Thyroid gland (tissue), 4 donors: ENCODE results near the gene FITM1. TPM values are rescaled to one million over a fixed set of nuclear protein-coding genes. Genes with fewer than 3 reads are reported as not detected.

Experiments
- DNase-seq, 2 donors: peaks; one replicate each; pipeline ENCODE4 v3.0.0-alpha.2; 2019
- H3K27ac ChIP-seq, 3 donors: fragments of 200-600 bp; sonication (generic); 1 replicate in 2 of 3; 2 replicates in 1 of 3; pipeline ENCODE4 v1.5.1; 2016 to 2019; ENCODE audit warnings: mild to moderate bottlenecking in 1 of 3, moderate library complexity in 1 of 3
- H3K27me3 ChIP-seq: fragments of 200-600 bp; sonication (generic); one replicate; pipeline ENCODE4 v1.5.1; 2019
- H3K36me3 ChIP-seq, 2 donors: fragments of 200-600 bp; sonication (generic); one replicate each; pipeline ENCODE4 v1.5.1; 2016 to 2019
- H3K4me1 ChIP-seq, 2 donors: fragments of 200-600 bp; sonication (generic); one replicate each; pipeline ENCODE4 v1.5.1; 2017 to 2019
- H3K4me3 ChIP-seq, 3 donors: fragments of 200-600 bp; sonication (generic); replicated peaks in 1 of 3; 1 replicate in 2 of 3; 2 replicates in 1 of 3; pipeline ENCODE4 v1.5.1; 2016; ENCODE audit warnings: mild to moderate bottlenecking in 1 of 3
- H3K9me3 ChIP-seq: fragments of 200-600 bp; sonication (generic); one replicate; pipeline ENCODE4 v1.5.1; 2017
- POLR2A ChIP-seq, 2 donors: fragments of 450-650 bp; IDR thresholded peaks; one replicate each; pipeline ENCODE4 v1.6.1; 2017; ENCODE audit warnings: antibody characterized with exemption in 2 of 2, mild to moderate bottlenecking in 2 of 2, moderate library complexity in 1 of 2
- WGBS, 2 donors: methylation state at CpG; one replicate each; pipeline ENCODE4 v1.1.5; 2017; 5-methylcytosine and 5-hydroxymethylcytosine counted together
- intact Hi-C: fragments of 100-400 bp; cut with DNase I; formaldehyde crosslinking; loops from one replicate; pipeline ENCODE4 v1.15.1; 2023
- total RNA-seq, 4 donors: library from RNA; depleted of rRNA; stranded (reverse); fragments of >200 nt; gene quantifications; one replicate each; pipeline ENCODE4 v1.2.3, GENCODE V29; 2016
- TF ChIP-seq, protein P1 (sequence below), 6 experiments: fragments of 200-600 bp in 3 of 6; fragments of 450-650 bp in 3 of 6; sonication (generic) in 3 of 6; IDR thresholded peaks; one replicate each; pipeline ENCODE4 v1.5.1; 2016 to 2019; ENCODE audit warnings: antibody characterized with exemption in 6 of 6, mild to moderate bottlenecking in 2 of 6, inconsistent platforms in 1 of 6, moderate library complexity in 1 of 6

The FITM1 gene
- total RNA-seq, 4 donors from 2014 or later = 0.63 to 3.5 (median 2.7) TPM; not detected in 1

DNA sequence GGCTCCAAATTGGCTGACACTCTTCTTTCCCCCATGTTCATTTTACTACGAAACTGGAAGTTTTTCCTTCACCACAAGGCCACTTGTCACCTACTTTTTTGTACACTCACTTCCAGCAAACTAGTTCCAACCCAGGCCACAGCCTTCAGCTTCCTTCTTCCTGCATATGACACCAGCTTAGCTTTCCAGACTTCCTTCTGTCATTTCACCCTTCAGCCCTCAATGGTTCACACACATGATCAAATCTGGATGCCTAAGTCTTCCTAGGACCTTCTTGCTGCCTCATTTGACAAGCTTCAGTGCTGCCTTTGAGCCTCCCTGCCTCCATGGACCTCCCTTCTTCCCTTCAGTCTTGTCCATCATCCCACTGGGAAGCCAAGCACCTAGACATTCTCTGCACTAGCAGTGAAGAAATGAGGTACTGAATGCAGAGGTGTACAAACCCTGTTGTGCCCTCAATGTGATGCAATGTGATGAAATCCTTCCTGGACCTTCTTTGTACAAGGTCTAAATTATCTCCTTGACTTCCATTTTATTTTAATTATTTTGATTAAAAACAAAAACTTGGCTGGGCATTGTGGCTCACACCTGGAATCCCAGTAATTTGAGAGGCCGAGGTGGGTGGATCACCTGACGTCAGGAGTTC, 37.1 kb downstream of the FITM1 start:
- no peak overlapping the region for H3K4me3 ChIP-seq
- peaks cover 12% of the 10 kb centered on the region in 2 donors for H3K4me1 ChIP-seq
- H3K27ac ChIP-seq = no peak overlapping the region
- DNase-seq = no peak
- 91 to 96% methylated on average over 3 of the region's 3 CpGs for WGBS, 2 donors
- no peaks in the 10 kb centered on the region for H3K9me3 ChIP-seq
- H3K27me3 ChIP-seq = no peaks in the 10 kb centered on the region
- intact Hi-C loops = no loop called here
- H3K36me3 ChIP-seq = peaks cover 38 to 40% of the 10 kb centered on the region in 2 donors
- TF ChIP-seq, protein P1, sequence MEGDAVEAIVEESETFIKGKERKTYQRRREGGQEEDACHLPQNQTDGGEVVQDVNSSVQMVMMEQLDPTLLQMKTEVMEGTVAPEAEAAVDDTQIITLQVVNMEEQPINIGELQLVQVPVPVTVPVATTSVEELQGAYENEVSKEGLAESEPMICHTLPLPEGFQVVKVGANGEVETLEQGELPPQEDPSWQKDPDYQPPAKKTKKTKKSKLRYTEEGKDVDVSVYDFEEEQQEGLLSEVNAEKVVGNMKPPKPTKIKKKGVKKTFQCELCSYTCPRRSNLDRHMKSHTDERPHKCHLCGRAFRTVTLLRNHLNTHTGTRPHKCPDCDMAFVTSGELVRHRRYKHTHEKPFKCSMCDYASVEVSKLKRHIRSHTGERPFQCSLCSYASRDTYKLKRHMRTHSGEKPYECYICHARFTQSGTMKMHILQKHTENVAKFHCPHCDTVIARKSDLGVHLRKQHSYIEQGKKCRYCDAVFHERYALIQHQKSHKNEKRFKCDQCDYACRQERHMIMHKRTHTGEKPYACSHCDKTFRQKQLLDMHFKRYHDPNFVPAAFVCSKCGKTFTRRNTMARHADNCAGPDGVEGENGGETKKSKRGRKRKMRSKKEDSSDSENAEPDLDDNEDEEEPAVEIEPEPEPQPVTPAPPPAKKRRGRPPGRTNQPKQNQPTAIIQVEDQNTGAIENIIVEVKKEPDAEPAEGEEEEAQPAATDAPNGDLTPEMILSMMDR (IDR thresholded peaks at IDR 0.05) = no peak
- no peak for TF ChIP-seq POLR2A (IDR thresholded peaks at IDR 0.05)

GRCh38 chr14:24171422-24172260, 41.2 kb downstream of the FITM1 start, which contains the start of gene REC8:
TSS of gene REC8 (plus strand) at chr14:24172080. CDS start at chr14:24172553, 473 bp downstream.
- Histone ChIP-seq H3K4me3 (peak within 1 kb of the TSS in 1 of 3 donors; percentile 6), H3K36me3 (peaks cover 3% of the 10 kb centered on the region in 2 donors), H3K9me3 (no peaks in the 10 kb centered on the region), H3K27me3 (no peaks in the 10 kb centered on the region), H3K4me1 (peaks cover 3 to 5% of the 10 kb centered on the region in 2 donors), H3K27ac (no peak within 1 kb of the TSS)
- no peak for TF ChIP-seq POLR2A (IDR thresholded peaks at IDR 0.05)
- TF ChIP-seq, protein P1 (IDR thresholded peaks at IDR 0.05) = no peak
- intact Hi-C loops = no loop called here
- 16 to 22% methylated on average over 38 to 49 of the region's 63 CpGs for WGBS, 2 donors
- DNase-seq = peak; percentile 77 to 88

- peak overlapping the region in 1 of 3 donors; percentile 6 for H3K4me3 ChIP-seq
- no peak overlapping the region for H3K27ac ChIP-seq
- no peak for TF ChIP-seq POLR2A (IDR thresholded peaks at IDR 0.05)
- TF ChIP-seq, protein P1 (IDR thresholded peaks at IDR 0.05) = no peak
- peak in 1 of 2 donors; percentile 6 for DNase-seq
- no peaks in the 10 kb centered on the region for H3K9me3 ChIP-seq
- no peaks in the 10 kb centered on the region for H3K36me3 ChIP-seq
- intact Hi-C loops = no loop called here
- WGBS, 2 donors = 33 to 41% methylated on average over 25 to 30 of the region's 30 CpGs
- no peaks in the 10 kb centered on the region for H3K27me3 ChIP-seq
- peaks cover 3 to 5% of the 10 kb centered on the region in 2 donors for H3K4me1 ChIP-seq
These were observed 41.9 kb downstream of the FITM1 start for GRCh38 chr14:24172261-24172860.

DNA sequence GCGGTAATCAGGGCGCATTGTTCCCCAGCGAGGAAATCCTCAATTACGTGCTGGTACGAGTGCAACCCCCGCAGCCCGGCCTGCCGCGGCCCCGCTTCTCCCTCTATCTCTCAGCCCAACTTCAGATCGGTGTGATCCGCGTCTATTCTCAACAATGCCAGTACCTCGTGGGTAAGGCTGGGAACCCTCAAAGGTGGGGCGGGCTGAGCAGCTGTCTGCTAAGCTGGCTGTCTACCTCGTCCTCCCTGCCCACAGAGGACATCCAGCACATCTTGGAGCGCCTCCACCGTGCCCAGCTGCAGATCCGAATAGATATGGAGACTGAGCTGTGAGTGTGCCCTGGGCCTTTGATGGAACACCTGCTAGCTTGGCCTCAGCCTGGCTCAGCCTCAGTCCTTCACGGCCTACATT, 42.4 kb downstream of the FITM1 start:
- no peak for TF ChIP-seq POLR2A (IDR thresholded peaks at IDR 0.05)
- TF ChIP-seq, protein P1 (IDR thresholded peaks at IDR 0.05) = no peak
- intact Hi-C loops = no loop called here
- Histone ChIP-seq H3K4me1 (peaks cover 3 to 5% of the 10 kb centered on the region in 2 donors), H3K27ac (no peak overlapping the region), H3K4me3 (no peak overlapping the region), H3K36me3 (no peaks in the 10 kb centered on the region), H3K27me3 (no peaks in the 10 kb centered on the region), H3K9me3 (no peaks in the 10 kb centered on the region)
- 69 to 77% methylated on average over 14 to 20 of the region's 20 CpGs for WGBS, 2 donors
- no peak for DNase-seq
